ENCODE measurements around the gene PPP1R36. TPM values are rescaled to one million over a fixed set of nuclear protein-coding genes. Genes with fewer than 3 reads are reported as not detected.

Gene PPP1R36
- total RNA-seq, 4 donors from 2014 or later = 0.84 to 2.0 (median 1.3) TPM

DNA sequence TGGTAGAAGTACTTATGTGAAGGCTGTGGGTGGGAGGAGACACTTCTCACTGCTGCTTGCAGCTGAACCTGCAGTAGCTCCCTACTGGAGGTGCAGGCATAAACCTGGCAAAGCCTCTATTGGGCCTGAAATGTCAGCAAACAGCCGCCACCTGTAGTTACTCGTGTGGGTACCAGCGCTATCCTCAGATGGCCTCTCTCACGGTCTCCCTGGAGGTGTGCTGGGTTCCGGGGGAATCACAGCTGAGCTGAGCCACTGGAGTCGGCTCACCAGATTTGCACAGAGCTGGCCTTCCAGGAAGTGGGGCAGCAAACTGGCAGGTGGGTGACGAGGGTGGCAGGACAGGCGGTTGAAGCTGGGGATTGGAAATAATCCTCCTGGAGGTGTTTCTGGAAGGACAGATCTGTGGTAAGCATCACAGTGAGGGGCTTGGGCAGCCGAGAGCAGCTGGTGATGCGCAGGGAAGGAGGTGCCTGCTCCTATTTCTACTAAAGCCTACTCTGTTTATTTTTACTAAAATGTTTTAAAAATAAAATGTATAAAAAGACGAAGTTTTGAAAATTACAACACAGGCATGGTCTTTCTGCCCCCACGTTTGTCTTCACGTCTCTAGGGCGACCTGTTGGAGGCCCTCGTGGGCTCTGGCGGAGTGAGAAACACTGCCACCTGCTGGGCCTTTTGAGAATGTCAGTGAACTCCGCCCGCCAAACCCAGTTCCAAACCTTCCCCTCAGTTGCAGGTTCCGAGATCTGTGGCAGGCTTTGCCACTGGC is 86.6 kb downstream of the PPP1R36 start:
- peak; percentile 46 to 94 for DNase-seq (ENCODE audit: low spot score in 2 of 2)
- WGBS, 2 donors = 36 to 42% methylated on average over 19 of the region's 19 CpGs
- intact Hi-C loops (cut with DNase I; ENCODE audit: low total_unique reads) = loop anchor here (5.0 kb wide), 1 partner anchor 99 kb away; no protein-coding TSS in a partner anchor
- no peak overlapping the region for H3K4me3 ChIP-seq (ENCODE audit: low read depth, poor library complexity, severe bottlenecking)
- TF ChIP-seq, protein P1, sequence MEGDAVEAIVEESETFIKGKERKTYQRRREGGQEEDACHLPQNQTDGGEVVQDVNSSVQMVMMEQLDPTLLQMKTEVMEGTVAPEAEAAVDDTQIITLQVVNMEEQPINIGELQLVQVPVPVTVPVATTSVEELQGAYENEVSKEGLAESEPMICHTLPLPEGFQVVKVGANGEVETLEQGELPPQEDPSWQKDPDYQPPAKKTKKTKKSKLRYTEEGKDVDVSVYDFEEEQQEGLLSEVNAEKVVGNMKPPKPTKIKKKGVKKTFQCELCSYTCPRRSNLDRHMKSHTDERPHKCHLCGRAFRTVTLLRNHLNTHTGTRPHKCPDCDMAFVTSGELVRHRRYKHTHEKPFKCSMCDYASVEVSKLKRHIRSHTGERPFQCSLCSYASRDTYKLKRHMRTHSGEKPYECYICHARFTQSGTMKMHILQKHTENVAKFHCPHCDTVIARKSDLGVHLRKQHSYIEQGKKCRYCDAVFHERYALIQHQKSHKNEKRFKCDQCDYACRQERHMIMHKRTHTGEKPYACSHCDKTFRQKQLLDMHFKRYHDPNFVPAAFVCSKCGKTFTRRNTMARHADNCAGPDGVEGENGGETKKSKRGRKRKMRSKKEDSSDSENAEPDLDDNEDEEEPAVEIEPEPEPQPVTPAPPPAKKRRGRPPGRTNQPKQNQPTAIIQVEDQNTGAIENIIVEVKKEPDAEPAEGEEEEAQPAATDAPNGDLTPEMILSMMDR (IDR thresholded peaks at IDR 0.05) = peak in 1 of 3 donors; percentile 36
- TF ChIP-seq POLR2A (IDR thresholded peaks at IDR 0.05) = no peak

GRCh38 chr14:64636980-64637429 is 87.2 kb downstream of the PPP1R36 start:
- DNase-seq (ENCODE audit: low spot score in 2 of 2) = no peak
- no peak overlapping the region for H3K4me3 ChIP-seq (ENCODE audit: low read depth, poor library complexity, severe bottlenecking)
- 42 to 45% methylated on average over 2 of the region's 2 CpGs for WGBS, 2 donors
- TF ChIP-seq POLR2A (IDR thresholded peaks at IDR 0.05) = no peak
- TF ChIP-seq, protein P1 (IDR thresholded peaks at IDR 0.05) = no peak
- intact Hi-C loops (cut with DNase I; ENCODE audit: low total_unique reads) = loop anchor here (5.0 kb wide), 1 partner anchor 100 kb away; no protein-coding TSS in a partner anchor

DNA sequence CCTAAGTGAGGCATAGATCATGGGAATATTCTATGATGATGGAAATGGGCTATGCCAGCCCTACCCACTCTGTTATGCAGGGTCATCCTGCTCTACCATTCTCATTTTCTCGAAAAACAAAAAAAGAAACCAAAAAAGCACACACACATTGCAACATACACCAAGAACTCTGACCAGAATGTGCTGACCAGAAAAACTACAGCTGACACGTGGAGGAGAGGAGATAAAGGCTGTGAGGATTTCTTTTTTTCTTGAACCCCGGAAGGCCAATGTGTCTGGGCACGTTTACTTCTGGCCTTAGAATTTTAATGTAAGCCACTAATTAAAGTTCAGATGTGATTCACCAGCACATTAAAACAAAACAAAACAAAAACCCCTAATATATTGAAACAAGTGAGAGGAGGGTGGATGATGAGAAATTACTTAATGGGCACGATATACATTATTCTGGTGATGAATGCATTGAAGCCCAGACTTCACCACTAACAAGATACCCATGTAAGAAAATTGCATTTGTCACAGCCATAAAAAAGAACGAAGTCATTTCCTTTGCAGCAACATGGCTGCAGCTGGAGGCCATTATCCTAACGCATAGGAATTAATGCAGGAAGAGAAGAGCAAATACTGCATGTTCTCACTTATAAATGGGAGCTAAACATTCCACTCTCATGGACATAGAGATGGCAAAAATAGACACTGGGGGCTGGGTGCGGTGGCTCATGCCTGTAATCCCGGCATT is 88.1 kb downstream of the PPP1R36 start:
- TF ChIP-seq, protein P1 (IDR thresholded peaks at IDR 0.05) = no peak
- TF ChIP-seq POLR2A (IDR thresholded peaks at IDR 0.05) = no peak
- WGBS, 2 donors = 55 to 60% methylated on average over 9 of the region's 9 CpGs
- DNase-seq (ENCODE audit: low spot score in 2 of 2) = no peak
- H3K4me3 ChIP-seq (ENCODE audit: low read depth, poor library complexity, severe bottlenecking) = no peak overlapping the region
- intact Hi-C loops (cut with DNase I; ENCODE audit: low total_unique reads) = loop anchor here (2.0 to 5.0 kb wide), 2 partner anchors 33 to 101 kb away; no protein-coding TSS in a partner anchor

DNA sequence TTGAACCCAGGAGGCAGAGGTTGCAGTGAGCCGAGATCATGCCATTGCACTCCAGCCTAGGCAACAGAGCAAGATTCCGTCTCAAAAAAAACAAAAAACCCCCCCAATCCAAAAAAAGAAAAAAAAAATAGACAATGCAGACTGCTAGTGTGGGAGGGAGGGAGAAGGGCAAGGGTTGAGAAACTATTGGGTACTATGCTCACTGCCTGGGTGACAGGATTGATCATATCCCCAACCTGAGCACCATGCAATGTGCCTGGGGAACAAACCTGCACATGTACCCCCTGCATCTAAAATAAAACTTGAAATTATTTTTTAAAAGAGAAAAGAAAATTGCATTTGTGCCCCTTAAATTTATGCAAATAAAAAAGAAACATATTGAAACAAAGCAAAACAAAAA is 88.9 kb downstream of the PPP1R36 start:
- no peak for DNase-seq (ENCODE audit: low spot score in 2 of 2)
- no peak overlapping the region for H3K4me3 ChIP-seq (ENCODE audit: low read depth, poor library complexity, severe bottlenecking)
- 85 to 89% methylated on average over 2 of the region's 2 CpGs for WGBS, 2 donors
- intact Hi-C loops (cut with DNase I; ENCODE audit: low total_unique reads) = loop anchor here (2.0 to 5.0 kb wide), 2 partner anchors 32 to 101 kb away; no protein-coding TSS in a partner anchor
- TF ChIP-seq, protein P1 (IDR thresholded peaks at IDR 0.05) = no peak
- TF ChIP-seq POLR2A (IDR thresholded peaks at IDR 0.05) = no peak

Other genes with a start within 250 kb of the PPP1R36 start
- gene MTHFD1, start 161.6 kb upstream of the PPP1R36 start, total RNA-seq = 10 to 100 TPM; 26.3 to 28.7 (median 27.9) TPM
- under 1 TPM in 3 of 4 donors, not detected in 1; 0.17 to 0.29 (median 0.21) TPM for gene AKAP5, start 84.5 kb upstream of the PPP1R36 start, total RNA-seq
- gene ZBTB25, start 46.1 kb upstream of the PPP1R36 start, total RNA-seq = 10 to 100 TPM in 2 of 4 donors, 1 to 10 TPM in 2; 7.8 to 15.1 (median 9.1) TPM
- gene ZBTB1, start 45.2 kb upstream of the PPP1R36 start, total RNA-seq = 10 to 100 TPM; 35.2 to 50.4 (median 39.4) TPM
- 100 to 1,000 TPM; 103 to 165 (median 138) TPM for gene HSPA2, start 9.2 kb upstream of the PPP1R36 start, total RNA-seq
- gene PLEKHG3, start 154.5 kb downstream of the PPP1R36 start, total RNA-seq = 100 to 1,000 TPM in 3 of 4 donors, 10 to 100 TPM in 1; 92.9 to 178 (median 125) TPM

Measured in lower leg skin (tissue), 4 donors.